Thyroid gland (tissue), 4 donors: Measurements from ENCODE around the gene DLG1. TPM values are rescaled to one million over a fixed set of nuclear protein-coding genes. Genes with fewer than 3 reads are reported as not detected.

ENCODE experiments used
- DNase-seq, 2 donors: peaks; one replicate each; pipeline ENCODE4 v3.0.0-alpha.2; 2019
- H3K27ac ChIP-seq, 3 donors: fragments of 200-600 bp; sonication (generic); 1 replicate in 2 of 3; 2 replicates in 1 of 3; pipeline ENCODE4 v1.5.1; 2016 to 2019; ENCODE audit warnings: mild to moderate bottlenecking in 1 of 3, moderate library complexity in 1 of 3
- H3K27me3 ChIP-seq: fragments of 200-600 bp; sonication (generic); one replicate; pipeline ENCODE4 v1.5.1; 2019
- H3K36me3 ChIP-seq, 2 donors: fragments of 200-600 bp; sonication (generic); one replicate each; pipeline ENCODE4 v1.5.1; 2016 to 2019
- H3K4me1 ChIP-seq, 2 donors: fragments of 200-600 bp; sonication (generic); one replicate each; pipeline ENCODE4 v1.5.1; 2017 to 2019
- H3K4me3 ChIP-seq, 3 donors: fragments of 200-600 bp; sonication (generic); replicated peaks in 1 of 3; 1 replicate in 2 of 3; 2 replicates in 1 of 3; pipeline ENCODE4 v1.5.1; 2016; ENCODE audit warnings: mild to moderate bottlenecking in 1 of 3
- H3K9me3 ChIP-seq: fragments of 200-600 bp; sonication (generic); one replicate; pipeline ENCODE4 v1.5.1; 2017
- CTCF ChIP-seq, 6 experiments: fragments of 200-600 bp in 3 of 6; fragments of 450-650 bp in 3 of 6; sonication (generic) in 3 of 6; IDR thresholded peaks; one replicate each; pipeline ENCODE4 v1.5.1; 2016 to 2019; ENCODE audit warnings: antibody characterized with exemption in 6 of 6, mild to moderate bottlenecking in 2 of 6, inconsistent platforms in 1 of 6, moderate library complexity in 1 of 6
- POLR2A ChIP-seq, 2 donors: fragments of 450-650 bp; IDR thresholded peaks; one replicate each; pipeline ENCODE4 v1.6.1; 2017; ENCODE audit warnings: antibody characterized with exemption in 2 of 2, mild to moderate bottlenecking in 2 of 2, moderate library complexity in 1 of 2
- WGBS, 2 donors: methylation state at CpG; one replicate each; pipeline ENCODE4 v1.1.5; 2017; 5-methylcytosine and 5-hydroxymethylcytosine counted together
- intact Hi-C: fragments of 100-400 bp; cut with DNase I; formaldehyde crosslinking; loops from one replicate; pipeline ENCODE4 v1.15.1; 2023
- total RNA-seq, 4 donors: library from RNA; depleted of rRNA; stranded (reverse); fragments of >200 nt; gene quantifications; one replicate each; pipeline ENCODE4 v1.2.3, GENCODE V29; 2016

The DLG1 gene
- total RNA-seq, 4 donors from 2014 or later = 111 to 233 (median 174) TPM

GRCh38 chr3:197015790-197016736 is 282.3 kb downstream of the DLG1 start:
- H3K27ac ChIP-seq = no peak overlapping the region
- 94 to 95% methylated on average over 26 to 28 of the region's 28 CpGs for WGBS, 2 donors
- no peaks in the 10 kb centered on the region for H3K27me3 ChIP-seq
- H3K4me1 ChIP-seq = no peaks in the 10 kb centered on the region
- H3K36me3 ChIP-seq = no peaks in the 10 kb centered on the region
- no peaks in the 10 kb centered on the region for H3K9me3 ChIP-seq
- DNase-seq = no peak
- TF ChIP-seq CTCF (IDR thresholded peaks at IDR 0.05) (no peak), POLR2A (IDR thresholded peaks at IDR 0.05) (no peak)
- no peak overlapping the region for H3K4me3 ChIP-seq
- intact Hi-C loops = no loop called here

- Histone ChIP-seq H3K27me3 (no peaks in the 10 kb centered on the region), H3K4me1 (no peaks in the 10 kb centered on the region), H3K4me3 (no peak overlapping the region), H3K27ac (no peak overlapping the region), H3K36me3 (no peaks in the 10 kb centered on the region), H3K9me3 (no peaks in the 10 kb centered on the region)
- no peak for TF ChIP-seq POLR2A (IDR thresholded peaks at IDR 0.05)
- no peak for TF ChIP-seq CTCF (IDR thresholded peaks at IDR 0.05)
- intact Hi-C loops = no loop called here
- 92 to 94% methylated on average over 13 to 17 of the region's 22 CpGs for WGBS, 2 donors
- DNase-seq = no peak
These were observed 283.4 kb downstream of the DLG1 start for GRCh38 chr3:197014942-197015575.

GRCh38 chr3:197014024-197014423 is 284.4 kb downstream of the DLG1 start:
- 97 to 98% methylated on average over 6 of the region's 6 CpGs for WGBS, 2 donors
- H3K4me1 ChIP-seq = no peaks in the 10 kb centered on the region
- DNase-seq = no peak
- H3K4me3 ChIP-seq = no peak overlapping the region
- intact Hi-C loops = no loop called here
- no peaks in the 10 kb centered on the region for H3K9me3 ChIP-seq
- TF ChIP-seq POLR2A (IDR thresholded peaks at IDR 0.05) (no peak), CTCF (IDR thresholded peaks at IDR 0.05) (no peak)
- H3K27me3 ChIP-seq = no peaks in the 10 kb centered on the region
- H3K36me3 ChIP-seq = no peaks in the 10 kb centered on the region
- H3K27ac ChIP-seq = no peak overlapping the region

GRCh38 chr3:197012540-197012883 is 285.9 kb downstream of the DLG1 start:
- 80 to 93% methylated on average over 4 to 7 of the region's 7 CpGs for WGBS, 2 donors
- Histone ChIP-seq H3K4me3 (no peak overlapping the region), H3K27ac (no peak overlapping the region), H3K9me3 (no peaks in the 10 kb centered on the region), H3K36me3 (no peaks in the 10 kb centered on the region), H3K27me3 (no peaks in the 10 kb centered on the region), H3K4me1 (no peaks in the 10 kb centered on the region)
- TF ChIP-seq POLR2A (IDR thresholded peaks at IDR 0.05) = no peak
- no peak for TF ChIP-seq CTCF (IDR thresholded peaks at IDR 0.05)
- intact Hi-C loops = no loop called here
- no peak for DNase-seq
